GM19023 (cell line): ENCODE measurements around the gene CHAF1A.

ENCODE experiments used
- ATAC-seq: cut with Tn5 transposase; IDR thresholded peaks from one replicate; pipeline ENCODE4 v1.9.1; 2021; ENCODE audit warnings: mild to moderate bottlenecking, moderate library complexity; ENCODE audit not compliant: unreplicated experiment

The CHAF1A gene

DNA sequence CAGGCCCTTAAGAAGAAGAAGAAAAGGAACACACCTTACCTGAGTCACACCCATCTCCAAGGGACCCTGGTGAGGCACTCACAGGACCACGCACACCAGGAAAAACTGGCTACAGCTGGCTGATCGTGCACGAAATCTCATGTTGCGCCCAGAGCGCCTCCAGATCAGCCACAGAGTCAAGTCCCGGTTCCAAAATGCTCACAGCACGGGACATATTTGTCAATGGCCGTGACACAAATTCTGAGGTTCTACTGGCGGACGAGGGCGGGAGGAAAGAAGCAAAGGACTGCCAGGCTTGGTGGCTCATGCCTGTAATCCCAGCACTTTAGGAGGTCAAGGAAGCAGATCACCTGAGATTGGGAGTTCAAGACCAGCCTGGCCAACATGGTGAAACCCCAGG lies 23.6 kb upstream of the CHAF1A start:
- ATAC-seq: no peak

DNA sequence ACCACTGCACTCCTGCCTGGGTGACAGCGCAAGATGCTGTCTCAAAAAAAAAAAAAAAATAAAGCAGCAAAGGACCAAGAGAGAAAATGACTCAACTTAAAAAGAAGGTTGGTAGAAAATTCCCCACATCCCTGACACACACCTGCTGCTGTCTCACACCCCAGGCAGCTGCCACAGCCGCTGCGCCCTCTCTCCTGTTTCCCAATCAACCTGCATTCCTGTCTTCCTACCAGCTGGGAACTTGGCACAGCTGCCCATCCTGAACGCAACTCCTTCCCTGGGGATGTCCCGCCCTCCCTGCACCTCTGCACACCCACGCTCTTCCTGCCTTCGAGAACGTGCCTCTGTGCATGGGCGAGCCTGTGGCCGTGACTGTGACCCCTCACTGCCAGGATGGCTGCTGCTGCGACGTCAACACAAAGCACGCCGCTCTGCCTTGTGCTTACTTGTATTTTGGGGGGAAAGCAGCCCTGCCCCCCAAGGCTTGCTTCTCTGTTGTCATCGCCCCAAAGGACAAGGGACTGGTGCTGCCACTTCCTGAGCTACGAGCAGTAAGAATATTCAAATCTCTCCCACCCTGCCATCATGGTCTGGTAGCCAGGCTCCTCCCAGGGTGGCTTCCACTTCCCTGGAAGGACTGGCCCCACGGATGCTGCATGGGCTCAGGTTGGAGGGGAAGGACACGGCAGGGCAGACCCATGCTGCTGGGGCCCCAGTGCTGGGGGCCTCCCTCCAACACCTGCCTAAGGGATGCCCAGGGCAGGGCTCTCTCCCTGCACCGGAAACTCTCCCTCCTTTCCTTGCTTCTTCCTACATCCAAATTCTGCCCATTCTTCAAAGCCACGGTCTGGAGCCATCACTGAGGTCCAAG lies 22.8 kb upstream of the CHAF1A start:
- ATAC-seq: no peak

DNA sequence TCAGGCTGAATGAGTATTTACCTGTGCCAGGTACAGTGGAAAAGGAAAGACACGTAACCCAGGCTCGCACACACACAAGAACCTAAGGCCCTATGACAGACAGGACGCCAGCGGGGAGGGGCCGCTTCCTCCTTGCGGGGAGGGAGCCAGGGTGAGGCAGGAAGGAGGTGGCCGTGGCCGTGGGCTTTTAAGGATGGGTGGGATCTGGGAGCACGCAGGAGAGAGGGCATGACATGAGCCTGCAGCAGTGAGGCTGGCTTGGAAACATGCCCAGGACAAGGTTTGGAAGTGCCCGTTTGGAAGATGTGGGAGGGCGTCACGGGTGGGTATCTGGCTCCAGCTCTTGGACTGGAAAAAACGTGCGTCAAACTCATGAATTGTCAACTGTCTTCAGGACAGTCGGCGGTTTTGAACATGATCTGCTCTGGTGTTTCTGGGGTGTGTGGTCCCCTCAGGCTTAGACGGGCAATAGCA lies 22.1 kb upstream of the CHAF1A start:
- ATAC-seq: no peak

DNA sequence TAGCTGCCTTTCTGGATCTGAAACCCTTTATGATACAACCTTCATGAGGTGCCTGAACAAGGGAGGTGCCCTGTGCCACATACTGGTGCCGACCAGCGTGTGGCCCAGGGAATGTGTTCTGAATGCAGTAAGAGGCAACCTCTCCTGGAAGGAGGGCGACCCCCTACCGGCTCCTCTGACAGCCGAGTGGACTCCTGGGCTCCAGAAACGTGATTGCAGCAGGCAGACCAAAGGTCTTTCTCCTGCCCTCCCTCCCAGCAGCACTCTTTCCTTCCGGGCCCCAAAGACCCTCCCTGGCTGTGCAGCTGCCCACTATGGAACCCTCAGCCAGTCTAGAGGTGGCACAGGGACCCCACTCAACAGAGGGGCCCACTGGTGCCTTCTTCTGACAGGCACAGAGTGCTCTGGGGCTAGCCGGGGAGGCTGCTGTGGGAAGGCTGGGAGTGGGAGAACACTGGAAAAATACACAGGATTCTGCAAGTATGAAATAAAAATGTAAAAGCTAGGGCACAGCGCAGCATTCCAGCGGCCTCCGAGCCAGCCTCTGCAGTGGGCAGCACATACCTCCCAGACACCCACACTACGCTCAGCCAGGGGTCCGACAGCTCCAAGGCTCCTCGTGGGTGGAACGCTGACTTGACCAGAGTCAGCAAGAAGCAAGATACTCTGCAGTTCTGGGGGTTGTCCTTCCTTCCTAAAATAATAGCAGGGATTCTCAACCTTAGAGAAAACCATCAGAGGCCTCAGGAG lies 17.0 kb upstream of the CHAF1A start:
- ATAC-seq: no peak

DNA sequence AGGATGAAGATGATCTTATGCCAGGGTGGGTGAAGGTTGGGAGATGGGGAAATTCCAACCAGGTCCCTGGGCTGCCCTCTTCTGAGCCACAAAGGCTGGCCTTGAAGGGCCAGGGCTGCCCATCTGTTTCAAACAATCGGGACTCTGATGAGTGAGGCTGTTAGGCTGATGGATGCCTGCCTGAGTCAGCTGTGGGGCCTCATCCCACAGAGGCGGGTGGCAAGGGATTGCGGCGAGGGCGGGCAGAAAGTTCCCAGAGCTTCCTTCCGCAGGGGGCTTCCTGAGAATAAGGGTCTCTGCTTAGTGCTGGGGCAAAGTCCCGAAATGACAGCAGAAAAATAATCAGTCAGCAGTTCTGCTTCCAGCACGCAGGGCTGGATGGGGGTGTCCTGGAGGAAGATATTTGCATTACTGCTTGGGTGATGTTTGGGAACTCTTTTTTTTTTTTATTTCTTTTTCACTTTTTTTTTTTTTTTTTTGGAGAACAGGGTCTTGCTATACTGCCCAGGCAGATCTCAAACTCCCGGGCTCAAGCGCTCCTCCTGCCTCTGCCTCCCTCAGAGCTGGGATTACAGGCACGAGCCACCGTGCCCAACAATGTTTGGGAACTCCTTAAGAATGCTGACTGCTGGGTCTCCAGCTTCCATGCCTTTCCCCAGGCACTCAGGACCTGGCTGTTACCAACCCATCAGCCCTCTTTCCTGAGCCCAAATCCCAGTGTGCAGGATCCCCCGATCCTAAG lies 16.2 kb upstream of the CHAF1A start:
- no peak for ATAC-seq

DNA sequence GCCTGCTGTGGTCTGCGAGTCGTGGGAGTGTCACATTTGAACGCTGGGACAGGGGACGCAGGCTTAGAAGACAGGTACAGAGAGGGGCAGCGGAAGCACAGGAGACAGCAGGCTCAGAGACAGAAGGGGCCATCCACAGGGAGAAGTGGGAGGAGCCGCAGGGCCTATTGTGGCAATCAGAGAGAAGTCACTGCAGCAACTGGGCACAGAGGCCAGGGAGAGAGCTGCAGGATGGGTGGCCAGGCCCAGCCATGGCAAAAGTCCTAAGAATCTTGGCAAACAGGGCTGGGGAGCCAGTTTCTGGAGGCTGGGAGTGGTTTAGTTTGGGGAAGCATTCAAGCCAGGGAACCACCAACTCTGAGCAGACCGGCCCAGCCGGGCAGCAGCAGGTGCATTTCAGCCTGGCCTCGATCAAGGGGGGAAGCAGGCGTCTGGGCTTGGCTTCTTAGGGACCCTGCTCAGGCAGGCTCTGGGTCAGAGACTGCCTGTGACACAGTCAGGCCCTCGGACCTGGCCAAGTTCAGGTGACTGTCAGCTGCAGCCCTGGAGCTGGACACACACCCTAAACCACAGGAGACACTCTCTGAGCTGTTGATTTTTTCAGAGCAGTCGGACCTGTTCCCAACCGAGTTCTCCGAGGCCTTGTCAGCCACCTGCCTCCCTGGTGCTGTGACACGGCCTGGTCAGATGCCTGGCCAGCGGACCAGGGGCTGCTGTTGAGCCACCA lies 13.9 kb upstream of the CHAF1A start:
- ATAC-seq: no peak

DNA sequence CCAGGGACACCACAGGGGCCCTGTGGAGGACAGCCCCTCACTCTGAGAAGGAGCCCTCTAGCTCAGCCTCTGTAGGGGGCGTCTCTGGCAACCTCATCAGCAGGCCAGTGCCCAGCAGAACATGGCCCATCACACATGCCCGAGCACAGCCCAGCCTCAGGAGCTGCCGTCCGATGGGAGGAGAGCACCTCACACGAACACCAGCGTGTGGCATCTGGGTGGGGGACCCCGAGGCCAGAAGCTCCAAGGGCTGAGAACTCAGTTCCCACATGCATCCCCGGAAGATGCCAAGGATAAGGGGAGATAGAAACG lies 13.4 kb upstream of the CHAF1A start:
- no peak for ATAC-seq

DNA sequence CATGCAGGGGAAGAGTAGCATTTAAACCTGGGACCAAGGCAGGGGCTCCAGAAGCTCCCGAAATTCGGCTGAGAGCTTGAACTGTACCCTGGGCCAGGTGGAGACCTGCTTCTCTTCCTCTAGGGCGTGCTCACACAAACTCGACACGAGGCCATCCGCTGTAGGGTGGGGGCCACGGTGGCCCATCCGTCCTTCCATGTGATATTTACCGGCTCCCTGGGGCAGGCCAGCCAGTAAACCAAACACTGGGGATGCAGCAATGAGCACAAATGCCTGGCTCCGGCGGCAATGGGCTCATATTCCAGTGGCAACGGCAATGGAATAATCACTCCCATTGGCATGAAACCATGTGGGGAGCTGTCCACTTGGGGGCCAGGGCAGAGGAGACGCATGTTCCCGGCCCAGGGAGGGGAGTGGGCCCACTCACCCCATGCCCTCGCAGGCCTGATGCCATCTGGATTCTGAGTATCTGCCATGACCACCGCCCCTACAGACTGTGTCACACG lies 12.9 kb upstream of the CHAF1A start:
- no peak for ATAC-seq

DNA sequence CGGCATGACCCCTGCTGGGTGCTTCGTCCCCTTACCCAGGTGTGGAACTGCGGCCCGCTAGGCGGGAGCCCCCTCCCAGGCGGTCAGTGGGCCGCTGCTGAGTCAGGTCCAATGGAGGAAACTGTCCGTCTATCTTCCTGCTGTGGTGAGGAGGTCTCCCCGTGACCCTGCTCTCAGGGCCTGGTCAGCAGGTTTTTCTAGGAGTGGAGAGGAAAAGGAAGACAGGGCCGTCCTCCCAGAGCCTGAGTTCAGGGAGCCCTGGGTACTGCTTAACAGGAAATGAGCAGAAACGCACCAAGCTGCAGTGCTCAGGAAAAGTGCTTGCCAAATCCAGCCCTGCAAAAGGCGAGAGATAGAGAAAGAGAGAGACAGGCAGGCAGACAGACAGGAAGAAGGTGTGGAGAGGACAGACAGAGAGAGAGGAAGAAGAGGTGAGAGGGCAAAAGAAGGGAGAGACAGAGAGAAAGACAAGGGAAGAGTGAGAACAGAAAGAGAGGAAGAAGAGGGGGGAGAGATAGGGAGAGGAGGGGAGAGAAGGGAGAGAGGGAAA lies 12.3 kb upstream of the CHAF1A start:
- ATAC-seq: no peak

DNA sequence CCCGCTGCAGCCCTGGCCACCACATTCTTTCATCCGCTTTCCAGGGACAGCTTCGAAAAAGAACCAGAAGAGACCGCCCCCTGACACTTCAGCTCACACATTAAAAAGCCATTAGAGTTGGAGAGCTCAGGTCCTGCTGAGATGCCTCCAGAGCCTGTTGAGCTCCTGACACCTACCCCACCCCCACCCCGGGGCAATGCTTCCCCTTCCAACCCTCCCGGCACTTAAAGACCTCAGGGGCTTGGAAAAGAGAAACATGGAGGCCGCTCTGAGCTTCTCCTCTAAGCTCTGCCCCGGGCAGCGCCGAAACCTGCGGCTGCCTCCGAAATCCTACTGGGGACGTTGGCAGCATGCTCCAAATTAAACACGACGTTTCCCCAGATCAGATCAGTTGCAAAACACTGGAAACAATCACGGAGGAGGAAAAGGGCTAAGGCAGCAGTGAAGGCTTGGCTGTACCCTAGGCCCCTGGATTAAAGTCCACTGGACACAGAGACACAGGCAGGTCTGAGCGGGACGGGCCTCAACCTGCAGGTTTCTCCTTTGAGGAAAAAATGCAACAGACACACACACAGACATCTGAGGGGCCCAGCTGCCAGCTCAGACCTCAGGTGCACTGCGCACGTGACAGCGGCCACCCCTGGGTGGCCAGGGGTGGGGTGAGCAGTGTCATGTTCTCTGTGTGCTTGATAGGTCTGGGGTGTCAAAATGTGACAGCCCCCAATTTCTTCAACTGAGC lies 11.7 kb upstream of the CHAF1A start:
- no peak for ATAC-seq

DNA sequence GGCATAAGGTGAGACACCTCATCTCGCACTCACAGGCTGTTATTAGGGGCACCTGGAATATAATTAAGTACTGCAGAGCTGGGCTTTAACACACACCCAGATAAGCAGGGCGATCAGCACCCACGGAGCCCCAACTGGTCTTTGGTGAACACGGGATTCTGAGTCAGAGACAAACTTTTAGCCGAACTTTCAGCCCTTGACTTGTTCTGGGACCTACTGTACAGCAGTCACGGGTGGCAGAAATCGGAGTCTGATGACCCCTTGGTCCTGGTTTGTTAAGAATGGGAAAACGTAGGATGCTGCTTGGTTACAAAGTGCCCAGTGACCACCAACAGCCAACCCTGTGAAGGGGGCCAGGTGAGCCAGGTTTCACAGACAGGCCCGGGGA lies 11.1 kb upstream of the CHAF1A start:
- ATAC-seq: no peak

DNA sequence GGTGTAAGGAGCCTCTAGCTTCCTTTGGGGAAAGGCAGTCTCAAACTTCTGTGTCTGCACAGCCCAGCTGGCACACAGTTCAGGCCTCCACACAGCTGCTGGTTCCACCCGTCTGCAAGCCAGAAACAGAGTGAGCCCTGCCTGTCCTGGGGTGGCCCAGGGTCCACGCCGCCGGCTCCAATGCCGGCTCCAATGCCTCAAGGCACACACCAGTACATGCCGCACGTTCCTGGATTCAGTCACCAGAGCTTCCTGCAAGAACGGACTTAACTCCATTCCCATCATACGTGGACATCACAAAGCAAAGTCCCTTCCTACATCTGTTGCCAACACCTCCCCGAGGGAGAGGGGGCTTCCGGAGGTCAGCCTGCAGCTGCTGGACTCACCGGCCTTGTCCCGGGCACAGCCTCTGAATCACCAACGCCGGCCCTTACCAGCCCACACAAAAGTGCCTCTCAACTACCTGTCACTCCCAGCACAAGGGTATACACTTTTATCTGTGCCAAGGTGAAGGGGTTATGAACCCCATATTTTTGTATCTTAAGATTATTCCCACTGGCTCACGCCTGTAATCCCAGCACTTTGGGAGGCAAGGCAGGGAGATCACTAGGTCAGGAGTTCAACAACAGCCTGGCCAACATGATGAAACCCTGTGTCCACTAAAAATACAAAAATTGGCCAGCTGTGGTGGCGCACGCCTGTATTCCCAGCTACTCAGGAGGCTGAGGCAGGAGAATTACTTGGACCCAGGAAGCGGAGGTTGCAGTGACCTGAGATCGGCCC lies 10.5 kb upstream of the CHAF1A start:
- no peak for ATAC-seq

DNA sequence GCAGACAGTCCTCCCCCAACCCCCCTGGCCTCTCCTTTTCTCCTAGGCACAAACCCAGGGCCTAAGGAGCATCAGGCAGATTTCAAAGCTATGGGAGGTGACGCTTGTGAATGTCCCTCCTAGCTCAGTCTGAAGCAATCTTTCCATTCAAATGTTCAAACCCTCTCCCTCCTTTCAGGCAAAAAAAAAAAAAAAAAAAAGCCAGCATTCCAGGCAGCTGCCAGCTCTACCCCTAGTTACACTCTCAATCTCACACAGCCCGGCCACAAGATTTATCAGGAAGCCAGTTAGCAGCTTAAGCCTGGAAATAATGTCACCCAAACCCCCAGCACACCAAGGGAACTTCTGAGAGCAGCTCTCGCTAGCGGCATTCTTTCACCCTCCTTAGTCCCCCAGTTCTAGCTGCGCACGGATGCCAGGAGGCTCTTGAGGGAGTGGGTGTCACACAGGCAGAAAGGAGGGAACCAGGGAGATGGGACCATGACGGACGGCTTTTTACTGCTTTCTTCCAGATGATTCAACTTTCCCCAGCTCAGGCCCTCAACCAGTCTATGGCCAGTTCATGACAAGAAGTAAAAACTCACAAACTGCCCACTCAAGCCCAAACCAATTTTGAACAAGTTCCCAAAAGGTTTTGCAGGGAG lies 8.4 kb upstream of the CHAF1A start:
- ATAC-seq: no peak

DNA sequence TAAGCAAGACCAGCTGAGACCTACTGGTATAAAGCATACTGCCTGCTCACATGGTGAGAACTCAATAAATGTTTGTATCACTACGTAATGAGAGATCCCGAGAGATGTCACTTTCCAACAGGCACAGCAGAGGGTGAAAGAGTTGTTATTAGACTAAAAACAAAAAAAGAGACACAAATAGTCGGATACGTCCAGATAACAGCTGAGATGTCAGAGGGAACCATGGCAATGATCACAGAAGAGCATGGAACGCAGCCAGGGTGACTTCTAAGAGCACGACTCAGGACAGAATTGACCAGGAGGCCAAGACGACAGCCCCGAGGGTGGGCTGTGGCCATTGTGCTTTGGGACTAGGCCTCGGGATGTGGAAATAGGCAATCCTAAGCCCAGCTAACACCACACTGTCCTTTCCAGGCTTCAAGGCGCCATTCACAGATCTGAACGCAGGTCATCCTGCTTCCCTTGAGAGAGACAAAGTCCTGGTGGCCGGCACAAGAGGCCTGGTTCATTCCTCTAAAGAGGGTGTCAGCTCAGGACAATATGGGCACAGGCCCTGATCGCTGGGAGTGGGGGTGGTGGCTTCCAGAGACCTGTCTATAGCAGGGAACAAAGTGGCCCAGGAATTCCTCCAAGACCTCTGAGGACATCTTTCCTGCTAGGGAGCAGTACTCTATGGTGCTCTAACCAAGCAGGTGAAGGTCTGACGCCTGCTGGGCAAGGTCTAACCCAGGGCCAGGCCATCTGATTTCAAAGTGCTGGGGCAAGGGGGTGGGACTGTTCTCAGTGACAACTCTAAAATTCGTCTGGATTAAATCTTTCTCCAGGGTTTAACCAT lies 5.3 kb upstream of the CHAF1A start:
- no peak for ATAC-seq

DNA sequence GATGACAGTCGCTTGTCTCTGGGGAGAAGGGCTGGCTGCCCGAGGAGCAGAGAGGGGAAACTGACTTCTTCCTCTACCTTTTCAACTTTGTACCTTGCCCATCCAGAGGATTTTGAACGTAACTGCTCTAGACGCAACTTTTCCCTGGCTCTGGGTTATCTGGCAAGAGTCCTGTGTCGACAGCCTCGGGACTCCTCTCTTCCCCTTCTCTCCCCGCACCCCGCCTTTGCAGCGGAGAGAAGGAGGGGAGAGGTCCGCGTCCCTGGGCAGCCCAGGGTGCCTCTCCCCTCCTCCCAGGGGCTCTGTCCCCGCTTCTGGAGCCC lies 2.7 kb upstream of the CHAF1A start:
- ATAC-seq: peak; percentile 6

DNA sequence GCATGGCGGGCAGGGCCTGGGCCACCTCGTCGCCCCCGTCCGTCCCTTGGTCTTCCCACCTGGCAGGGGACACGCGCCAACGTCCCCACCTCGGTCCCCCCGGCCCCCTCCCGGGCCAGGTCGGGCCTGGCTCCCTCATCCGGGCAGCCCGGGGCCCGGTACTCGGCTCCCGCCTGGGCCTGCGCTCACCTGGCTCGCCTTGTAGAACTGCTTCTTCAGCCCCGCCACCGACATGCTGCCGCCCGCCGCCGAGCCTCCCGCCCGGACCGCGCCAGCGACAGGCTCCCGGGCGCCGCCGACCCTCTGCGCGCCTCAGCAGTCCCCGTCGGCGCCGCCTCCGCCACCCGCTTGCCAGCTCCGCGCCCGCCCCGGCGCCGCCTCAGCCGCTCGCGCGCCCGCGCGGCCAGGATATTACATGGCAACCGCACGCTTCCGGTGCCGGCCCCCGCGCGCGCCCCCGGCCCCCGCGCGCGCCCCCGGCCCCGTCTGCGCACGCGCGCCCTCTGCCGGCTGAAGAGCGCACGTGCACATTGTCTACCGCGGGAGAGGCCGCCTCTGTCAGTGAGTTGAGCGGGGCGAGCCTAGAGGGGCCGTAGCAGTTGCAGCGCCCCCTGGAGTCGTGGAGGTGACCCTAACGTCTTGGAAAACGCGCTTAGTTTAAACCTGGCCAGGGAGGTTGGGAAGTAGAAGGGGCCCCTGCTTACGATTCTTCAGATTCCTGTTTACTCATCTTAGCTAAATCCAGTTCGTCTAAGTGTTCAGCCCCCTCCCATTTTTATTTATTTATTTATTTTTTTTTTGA lies 2.1 kb upstream of the CHAF1A start, which contains the start of gene SH3GL1:
SH3GL1 (minus strand) TSS at position 413 of the 802 bp plus-strand sequence; CDS start at position 234, 179 bp downstream.
- peak; percentile 51 for ATAC-seq

DNA sequence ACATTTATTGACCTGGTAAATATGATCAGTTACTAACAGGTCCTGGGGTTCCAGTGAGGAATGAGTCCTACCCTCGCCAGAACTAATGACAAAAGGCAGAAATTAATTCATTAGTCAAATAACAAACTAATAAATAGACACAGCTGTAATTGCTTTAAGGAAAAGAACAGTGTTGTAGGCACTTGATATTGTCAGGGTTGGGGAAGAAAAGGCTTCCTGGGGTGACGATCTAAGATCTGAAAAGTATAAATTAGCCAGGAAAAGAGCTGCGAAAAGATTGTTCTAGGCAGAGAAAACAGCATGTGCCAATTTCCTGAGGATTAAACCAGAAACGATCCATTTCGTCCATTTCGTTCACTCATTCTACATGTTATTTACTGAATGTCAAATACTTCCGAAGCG lies 670 bp upstream of the CHAF1A start:
- ATAC-seq: no peak
